Lower leg skin (tissue), 3 donors: ENCODE data around the gene DAP3.

Source experiments
- CTCF ChIP-seq, 3 donors: fragments of 450-650 bp; IDR thresholded peaks; one replicate each; pipeline ENCODE4 v1.5.1; 2016; ENCODE audit warnings: antibody characterized with exemption in 3 of 3, mild to moderate bottlenecking in 3 of 3, moderate library complexity in 2 of 3
- POLR2A ChIP-seq, 2 donors: fragments of 450-650 bp; IDR thresholded peaks; one replicate each; pipeline ENCODE4 v1.6.1; 2016 to 2017; ENCODE audit warnings: antibody characterized with exemption in 2 of 2, mild to moderate bottlenecking in 1 of 2, moderate library complexity in 1 of 2

- TF ChIP-seq CTCF (IDR thresholded peaks at IDR 0.05) (no peak), POLR2A (IDR thresholded peaks at IDR 0.05) (no peak)
Observed at GRCh38 chr1:155673003-155673402, 15.9 kb upstream of the DAP3 start.
